NOMO-1 treated with DMSO at 0.1 percent for 48 hours (cell line): ENCODE measurements around the gene TBC1D2.

Source experiments
- DNase-seq: peaks from one replicate; lab custom pipeline; 2025; ENCODE audit not compliant: unreplicated experiment; lab: John Stamatoyannopoulos, UW

Gene TBC1D2

GRCh38 chr9:98241357-98242300 is 13.8 kb downstream of the TBC1D2 start:
- DNase-seq, result no peak

GRCh38 chr9:98240475-98240874 is 15.0 kb downstream of the TBC1D2 start:
- DNase-seq, result no peak

- DNase-seq, result no peak
These were observed 18.5 kb downstream of the TBC1D2 start for GRCh38 chr9:98236901-98237487.

- no peak for DNase-seq
These were observed 20.3 kb downstream of the TBC1D2 start for GRCh38 chr9:98235126-98235525.

- DNase-seq, result no peak
These were observed 21.1 kb downstream of the TBC1D2 start for GRCh38 chr9:98234245-98234825.

GRCh38 chr9:98232926-98233325 is 22.5 kb downstream of the TBC1D2 start:
- DNase-seq, result no peak

GRCh38 chr9:98231770-98232478 is 23.5 kb downstream of the TBC1D2 start:
- no peak for DNase-seq

GRCh38 chr9:98230789-98231188 is 24.7 kb downstream of the TBC1D2 start:
- DNase-seq, result no peak

GRCh38 chr9:98230304-98230703 is 25.1 kb downstream of the TBC1D2 start:
- no peak for DNase-seq

- no peak for DNase-seq
These were observed 25.8 kb downstream of the TBC1D2 start for GRCh38 chr9:98229620-98230019.

GRCh38 chr9:98229090-98229395 is 26.4 kb downstream of the TBC1D2 start:
- no peak for DNase-seq

- DNase-seq, result no peak
These were observed 26.9 kb downstream of the TBC1D2 start for GRCh38 chr9:98228392-98229089.

GRCh38 chr9:98227883-98228282 is 27.6 kb downstream of the TBC1D2 start:
- no peak for DNase-seq

- no peak for DNase-seq
These were observed 28.5 kb downstream of the TBC1D2 start for GRCh38 chr9:98226957-98227356.

GRCh38 chr9:98226516-98226915 is 28.9 kb downstream of the TBC1D2 start:
- no peak for DNase-seq

GRCh38 chr9:98225015-98225442 is 30.4 kb downstream of the TBC1D2 start:
- no peak for DNase-seq

- DNase-seq, result no peak
These were observed 32.4 kb downstream of the TBC1D2 start for GRCh38 chr9:98222885-98223691.

- DNase-seq, result no peak
These were observed 34.5 kb downstream of the TBC1D2 start for GRCh38 chr9:98220911-98221310.

GRCh38 chr9:98219794-98220370 is 35.6 kb downstream of the TBC1D2 start:
- DNase-seq, result no peak

- no peak for DNase-seq
These were observed 36.1 kb downstream of the TBC1D2 start for GRCh38 chr9:98219364-98219716.
